HG03095 (cell line): ENCODE results near the gene CDKN2AIPNL.
"Not testable (repeated sequence)": the region's sequence is repeated elsewhere in the genome, so short reads cannot be mapped to it uniquely, and the experiment has no call there.

Source experiments
- ATAC-seq: cut with Tn5 transposase; IDR thresholded peaks from one replicate; pipeline ENCODE4 v1.9.1; 2021; ENCODE audit warnings: moderate library complexity; ENCODE audit not compliant: unreplicated experiment

Gene CDKN2AIPNL

GRCh38 chr5:134403951-134404350 lies 7.7 kb downstream of the CDKN2AIPNL start:
- ATAC-seq, result no peak

GRCh38 chr5:134398609-134399155 lies 13.0 kb downstream of the CDKN2AIPNL start:
- no peak for ATAC-seq

- ATAC-seq, result no peak
Measured at GRCh38 chr5:134397196-134397595, 14.5 kb downstream of the CDKN2AIPNL start.

- ATAC-seq, result no peak
Measured at GRCh38 chr5:134396274-134396673, 15.4 kb downstream of the CDKN2AIPNL start.

GRCh38 chr5:134394932-134395331 lies 16.7 kb downstream of the CDKN2AIPNL start:
- ATAC-seq, result no peak

- ATAC-seq, result no peak
Measured at GRCh38 chr5:134392301-134392700, 19.4 kb downstream of the CDKN2AIPNL start.

GRCh38 chr5:134387443-134387842 lies 24.2 kb downstream of the CDKN2AIPNL start:
- no peak for ATAC-seq

GRCh38 chr5:134383980-134384697 lies 27.5 kb downstream of the CDKN2AIPNL start:
- ATAC-seq, result no peak

GRCh38 chr5:134382204-134382603 lies 29.5 kb downstream of the CDKN2AIPNL start:
- ATAC-seq, result not testable (repeated sequence)

GRCh38 chr5:134380346-134380745 lies 31.3 kb downstream of the CDKN2AIPNL start:
- ATAC-seq, result no peak

- ATAC-seq, result no peak
Measured at GRCh38 chr5:134374232-134374631, 37.4 kb downstream of the CDKN2AIPNL start.

GRCh38 chr5:134373633-134374032 lies 38.0 kb downstream of the CDKN2AIPNL start:
- not testable (repeated sequence) for ATAC-seq

- ATAC-seq, result no peak
Measured at GRCh38 chr5:134371834-134372340, 39.8 kb downstream of the CDKN2AIPNL start.

- ATAC-seq, result peak; percentile 67
Measured at GRCh38 chr5:134370871-134371833, 40.5 kb downstream of the CDKN2AIPNL start, which contains the start of gene UBE2B. UBE2B (plus strand) TSS chr5:134371569; CDS start chr5:134371596, 27 bp downstream.

GRCh38 chr5:134370311-134370870 lies 41.3 kb downstream of the CDKN2AIPNL start:
- ATAC-seq, result peak; percentile 14

GRCh38 chr5:134365604-134366003 lies 46.1 kb downstream of the CDKN2AIPNL start:
- ATAC-seq, result no peak

GRCh38 chr5:134355681-134356080 lies 56.0 kb downstream of the CDKN2AIPNL start:
- no peak for ATAC-seq
